GM19025 (cell line): ENCODE measurements around the gene CTBP2.

Experiments used
- ATAC-seq: cut with Tn5 transposase; IDR thresholded peaks from one replicate; pipeline ENCODE4 v1.9.1; 2021; ENCODE audit warnings: mild to moderate bottlenecking, low read depth, moderate library complexity; ENCODE audit not compliant: unreplicated experiment

Gene CTBP2

DNA sequence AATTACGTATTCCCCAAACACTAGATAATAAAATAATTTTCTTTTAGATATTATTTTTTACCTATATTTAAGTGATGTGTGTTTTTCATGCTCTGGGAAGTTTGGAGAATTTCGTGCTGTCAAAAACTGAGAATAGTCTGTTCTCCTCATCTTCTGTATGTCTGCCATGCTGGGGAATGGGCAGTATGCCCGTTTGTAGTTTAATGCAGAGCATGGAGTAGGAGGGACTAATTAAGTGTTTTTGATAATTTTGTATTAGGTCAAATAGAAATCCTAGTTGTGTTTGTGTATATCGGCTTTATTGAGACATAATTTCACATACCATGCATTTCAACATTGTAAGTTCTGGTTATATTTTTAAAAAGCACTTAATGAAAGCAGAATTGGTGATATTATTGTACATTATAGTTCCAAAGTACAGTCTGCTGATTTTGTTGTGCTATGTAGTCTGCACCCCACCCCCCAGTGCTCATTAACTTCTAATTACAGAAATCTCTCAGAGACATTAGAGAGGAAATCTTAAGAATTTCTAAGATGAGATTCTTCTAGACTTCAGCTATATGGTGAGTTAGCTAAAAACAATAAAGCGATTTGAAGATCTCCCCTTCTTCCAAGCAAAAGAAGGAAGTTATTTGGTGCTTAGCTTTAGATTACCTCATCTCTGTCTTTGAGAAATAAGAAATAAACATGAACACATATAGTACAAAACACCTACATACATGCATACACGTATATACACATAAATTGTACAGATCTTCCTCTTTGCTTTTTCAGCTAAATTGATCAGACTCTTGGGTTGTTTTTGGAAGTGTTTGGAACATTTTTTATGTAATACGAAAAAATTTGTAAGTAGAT lies 196.3 kb downstream of the CTBP2 start:
- ATAC-seq, result no peak

DNA sequence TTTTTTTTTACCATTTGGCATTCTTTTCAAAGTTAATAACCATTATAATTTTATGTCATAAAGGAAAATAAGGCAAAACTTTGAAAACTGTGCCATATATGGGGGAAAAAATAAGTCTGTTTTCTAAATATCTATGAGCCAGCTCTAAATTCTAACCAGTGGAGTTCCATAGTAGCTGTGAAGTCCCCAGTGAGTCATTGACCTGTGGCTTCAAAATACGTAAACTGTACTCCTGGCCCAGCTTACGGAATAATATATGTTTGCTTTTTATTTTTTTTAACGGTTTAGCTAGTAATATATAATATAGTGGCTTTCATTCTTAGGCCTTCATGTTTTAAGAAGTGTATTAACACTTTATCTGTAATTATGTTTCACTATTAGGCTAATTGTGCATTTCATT lies 197.9 kb downstream of the CTBP2 start:
- no peak for ATAC-seq

DNA sequence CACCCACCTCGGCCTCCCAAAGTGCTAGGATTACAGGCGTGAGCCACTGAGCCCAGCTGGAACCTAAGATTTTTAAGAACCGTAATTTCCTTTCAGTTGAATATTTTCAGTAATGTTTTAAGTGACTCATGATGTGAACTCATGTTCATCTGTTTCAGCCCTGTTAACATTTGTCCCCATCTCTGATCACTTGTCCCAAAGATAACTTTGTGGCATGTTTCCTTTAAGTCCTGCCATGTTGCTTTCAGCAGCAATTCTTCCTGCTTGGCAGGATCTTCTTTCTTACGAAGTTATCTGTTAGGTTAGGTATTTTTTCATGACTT lies 199.2 kb downstream of the CTBP2 start:
- ATAC-seq, result no peak

DNA sequence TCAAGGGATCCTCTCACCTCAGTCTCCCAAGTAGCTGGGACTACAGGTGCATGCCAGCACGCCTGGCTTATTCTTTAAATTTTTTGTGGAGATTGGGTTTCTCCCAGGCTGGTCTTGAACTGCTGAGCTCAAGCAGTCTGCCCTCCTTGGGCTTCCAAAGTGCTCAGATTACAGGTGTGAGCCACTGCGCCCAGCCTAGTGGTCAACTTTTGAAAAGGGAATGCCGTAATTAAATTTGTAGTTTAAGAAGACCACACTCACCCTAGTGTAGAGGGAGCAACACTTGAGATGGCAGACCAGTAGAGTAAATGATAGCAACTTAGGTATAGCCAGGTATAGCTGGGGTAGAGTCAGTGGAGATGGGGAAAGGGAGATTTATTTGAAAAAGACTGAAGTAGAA lies 200.8 kb downstream of the CTBP2 start:
- no peak for ATAC-seq

DNA sequence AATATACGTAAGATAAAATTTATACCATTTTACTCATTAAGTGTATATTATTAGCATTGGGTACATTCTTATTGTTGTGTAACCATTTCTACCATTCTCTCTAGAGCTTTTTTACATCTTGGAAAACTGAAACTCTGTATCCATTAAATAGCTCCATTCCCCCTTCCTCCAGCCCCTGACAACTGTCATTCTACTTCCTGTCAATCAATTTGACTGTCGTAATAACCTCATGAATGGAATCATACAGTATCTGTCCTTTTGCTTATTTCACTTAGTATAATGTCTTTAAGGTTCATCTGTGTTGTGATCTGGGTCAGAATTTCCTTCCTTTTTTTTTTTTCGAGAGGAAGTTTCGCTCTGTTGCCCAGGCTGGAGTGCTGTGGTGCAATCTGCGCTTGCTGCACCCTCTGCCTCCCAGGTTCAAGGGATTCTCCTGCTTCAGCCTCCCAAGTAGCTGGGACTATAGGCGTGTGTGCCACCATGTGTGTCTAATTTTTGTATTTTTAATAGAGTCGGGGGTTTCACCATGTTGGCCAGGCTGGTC lies 202.9 kb downstream of the CTBP2 start:
- ATAC-seq, result no peak

DNA sequence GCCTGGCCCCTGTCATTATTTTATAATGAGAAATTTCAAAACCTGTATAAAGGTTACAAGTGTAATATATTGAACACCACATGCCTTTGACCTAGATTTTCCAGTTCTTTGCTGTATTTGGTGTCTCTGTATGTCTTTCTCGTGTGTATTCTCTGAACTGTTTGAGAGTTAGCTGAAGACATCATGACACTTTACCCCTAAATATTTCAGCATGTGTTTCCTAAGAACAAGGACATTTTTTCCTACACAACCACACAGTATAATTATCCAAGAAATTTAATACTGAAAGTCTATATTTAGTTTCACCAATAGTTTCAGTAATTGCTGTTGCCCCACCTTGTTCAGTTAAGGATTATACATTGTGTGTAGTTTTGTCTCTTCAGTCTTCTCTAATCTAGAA lies 203.6 kb downstream of the CTBP2 start:
- no peak for ATAC-seq

DNA sequence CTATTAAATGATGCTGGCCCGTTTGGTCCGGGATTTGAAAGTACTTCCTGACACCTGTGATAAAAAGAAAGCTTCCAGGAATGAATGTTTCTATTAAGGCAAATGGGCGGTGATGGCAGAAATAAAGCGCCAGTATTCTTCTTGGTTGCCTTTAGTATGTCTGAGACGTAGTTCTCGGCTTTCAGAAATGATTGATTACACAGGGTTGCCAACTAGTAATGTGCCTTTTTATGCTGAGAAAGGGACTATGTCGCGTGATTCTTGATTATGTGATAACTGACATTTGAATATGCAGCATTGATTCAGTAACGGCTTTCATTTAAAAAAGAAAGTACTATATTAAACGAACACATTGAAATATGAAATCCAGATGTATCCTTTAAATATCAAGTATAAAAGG lies 204.5 kb downstream of the CTBP2 start:
- no peak for ATAC-seq

DNA sequence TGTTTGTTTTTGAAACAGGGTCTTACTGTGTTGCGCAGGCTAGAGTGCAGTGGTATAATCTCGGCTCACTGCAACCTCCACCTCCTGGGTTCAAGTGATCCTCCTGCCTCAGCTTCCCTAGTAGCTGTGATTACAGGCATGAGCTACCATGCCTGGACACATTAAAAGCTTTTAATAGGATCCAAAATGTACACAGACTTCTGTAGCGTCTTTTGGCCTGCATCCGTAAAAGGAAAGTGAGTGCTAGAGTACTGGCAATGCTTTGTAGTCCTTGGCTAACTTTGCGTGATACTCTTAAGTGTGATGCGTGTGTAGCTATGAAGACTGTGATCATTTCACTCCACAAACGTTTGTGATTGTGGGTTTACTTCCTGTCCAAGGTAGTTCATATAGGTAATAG lies 205.1 kb downstream of the CTBP2 start:
- no peak for ATAC-seq

DNA sequence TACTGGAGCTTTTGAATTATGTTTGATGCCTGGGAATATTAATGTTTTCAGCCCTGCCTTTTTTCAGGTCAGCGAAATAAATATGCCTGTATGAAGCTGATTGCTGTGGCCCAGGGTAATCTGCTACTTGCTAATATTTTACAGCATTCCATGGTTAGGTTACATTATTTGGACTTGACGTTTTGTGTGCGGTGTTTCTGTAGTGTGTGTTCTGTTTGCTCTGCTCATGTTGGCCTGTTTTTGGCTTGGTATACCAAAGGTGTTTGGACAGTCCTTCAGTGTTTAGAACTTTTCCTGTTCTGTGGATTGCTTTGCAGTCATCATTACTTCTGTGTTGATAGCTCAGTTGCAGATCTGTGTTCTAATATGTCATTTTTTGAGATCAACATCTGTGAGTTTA lies 206.9 kb downstream of the CTBP2 start:
- no peak for ATAC-seq

DNA sequence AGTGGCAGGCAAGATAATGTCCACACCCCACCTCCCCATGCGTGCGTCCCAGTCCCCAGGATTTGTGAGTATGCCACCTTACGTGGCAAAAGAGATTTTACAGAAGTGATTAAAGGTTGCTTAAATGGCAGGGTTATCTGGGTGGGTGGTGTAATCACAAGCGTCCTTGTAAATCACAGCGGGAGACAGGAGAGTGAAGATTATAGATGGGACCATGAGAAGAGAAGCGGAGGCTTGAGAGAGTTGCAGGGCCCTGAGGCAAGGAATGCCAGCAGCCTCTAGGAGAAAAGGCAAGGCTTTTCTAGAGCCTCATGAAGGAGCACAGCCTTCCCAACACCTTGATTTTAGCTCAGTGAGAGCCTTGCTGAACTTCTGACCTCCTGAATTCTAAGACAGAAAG lies 208.2 kb downstream of the CTBP2 start:
- no peak for ATAC-seq

DNA sequence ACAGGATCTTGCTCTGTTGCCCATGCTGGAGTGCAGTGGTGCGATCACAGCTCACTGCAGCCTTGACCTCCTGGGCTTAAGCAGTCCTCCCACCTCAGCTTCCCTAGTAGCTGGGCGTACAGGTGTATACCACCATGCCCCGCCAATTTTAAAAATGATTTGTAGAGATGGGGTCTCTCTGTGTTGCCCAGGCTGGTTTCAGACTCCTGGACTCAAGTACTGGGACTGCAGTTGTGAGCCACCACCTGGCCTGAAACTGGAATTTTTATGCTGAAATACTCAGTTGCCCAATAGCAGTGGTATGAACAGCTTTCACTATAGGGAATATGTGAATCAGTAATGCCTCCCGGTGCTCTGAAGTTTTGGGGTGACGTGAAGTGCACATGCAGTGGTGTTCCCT lies 210.8 kb downstream of the CTBP2 start:
- no peak for ATAC-seq

DNA sequence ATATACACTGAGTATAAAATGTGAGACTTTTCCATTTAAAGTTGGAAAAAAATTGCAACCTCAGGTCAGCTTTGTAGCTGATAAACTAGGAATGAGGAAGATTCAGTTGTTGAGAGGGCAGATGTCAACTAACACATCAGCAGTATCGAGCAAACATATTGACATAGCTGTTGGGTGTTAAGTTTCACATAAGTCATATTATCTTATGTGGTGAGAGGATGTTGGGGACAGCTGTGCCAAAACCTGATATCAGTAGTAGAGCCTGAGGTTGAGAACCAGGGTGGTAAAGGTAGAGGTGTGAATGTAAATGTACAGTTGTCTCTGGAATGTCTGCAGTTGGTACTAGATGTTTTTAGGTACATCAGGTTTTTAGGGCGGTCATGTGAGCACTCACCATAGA lies 213.4 kb downstream of the CTBP2 start:
- no peak for ATAC-seq

DNA sequence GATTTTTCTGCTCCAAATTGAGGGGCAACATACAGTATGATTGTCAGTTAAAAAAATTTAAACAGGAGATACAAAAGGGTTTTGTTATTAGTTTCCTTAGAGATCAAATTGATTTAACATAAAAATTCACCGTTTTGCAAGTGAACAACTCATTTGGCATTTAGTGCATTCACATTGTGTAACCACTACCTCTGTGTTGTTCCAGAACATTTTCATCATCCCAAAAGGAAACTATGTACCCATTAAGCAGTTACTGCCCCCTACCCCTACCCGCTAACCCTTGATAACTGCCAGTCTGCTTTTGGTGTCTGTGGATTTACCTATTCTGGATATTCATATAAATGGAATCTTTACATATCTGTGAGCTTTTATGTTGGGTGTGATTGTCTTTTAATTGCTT lies 215.4 kb downstream of the CTBP2 start:
- no peak for ATAC-seq

DNA sequence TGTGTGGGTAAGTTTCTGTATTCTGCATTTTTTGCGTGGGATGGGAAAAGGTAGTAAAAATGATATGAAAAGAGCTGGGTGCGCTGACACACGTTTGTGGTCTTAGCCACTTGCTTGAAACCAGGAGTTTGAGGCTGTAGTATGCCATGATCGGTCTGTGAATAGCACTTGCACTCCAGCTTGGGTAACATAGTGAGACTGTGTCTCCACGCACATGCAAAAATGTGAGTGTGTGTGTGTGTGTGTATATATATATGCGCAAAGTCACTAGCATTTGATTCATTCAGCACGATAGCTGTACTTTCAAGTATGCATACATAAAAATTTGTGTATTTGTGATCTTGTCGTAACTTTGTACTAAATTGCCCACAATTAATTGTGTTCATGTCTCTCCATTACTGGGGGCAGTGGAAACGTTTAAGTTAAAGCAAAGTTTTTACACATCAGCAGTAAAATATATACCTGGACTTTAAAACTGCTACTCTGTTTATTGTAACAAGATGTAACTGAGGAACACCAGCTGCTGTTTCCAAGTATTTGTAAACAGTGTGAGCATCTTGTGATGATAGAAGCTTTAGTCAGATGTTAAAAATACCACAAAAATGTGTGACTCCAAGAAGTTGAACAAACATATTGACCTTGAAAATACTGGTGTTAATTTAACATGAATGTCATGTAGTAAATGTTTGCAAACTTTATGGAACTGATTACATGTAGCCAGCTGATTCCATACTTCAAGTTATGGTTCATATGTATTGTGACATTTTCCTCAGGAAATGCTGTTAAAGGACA lies 216.9 kb downstream of the CTBP2 start:
- ATAC-seq, result no peak

DNA sequence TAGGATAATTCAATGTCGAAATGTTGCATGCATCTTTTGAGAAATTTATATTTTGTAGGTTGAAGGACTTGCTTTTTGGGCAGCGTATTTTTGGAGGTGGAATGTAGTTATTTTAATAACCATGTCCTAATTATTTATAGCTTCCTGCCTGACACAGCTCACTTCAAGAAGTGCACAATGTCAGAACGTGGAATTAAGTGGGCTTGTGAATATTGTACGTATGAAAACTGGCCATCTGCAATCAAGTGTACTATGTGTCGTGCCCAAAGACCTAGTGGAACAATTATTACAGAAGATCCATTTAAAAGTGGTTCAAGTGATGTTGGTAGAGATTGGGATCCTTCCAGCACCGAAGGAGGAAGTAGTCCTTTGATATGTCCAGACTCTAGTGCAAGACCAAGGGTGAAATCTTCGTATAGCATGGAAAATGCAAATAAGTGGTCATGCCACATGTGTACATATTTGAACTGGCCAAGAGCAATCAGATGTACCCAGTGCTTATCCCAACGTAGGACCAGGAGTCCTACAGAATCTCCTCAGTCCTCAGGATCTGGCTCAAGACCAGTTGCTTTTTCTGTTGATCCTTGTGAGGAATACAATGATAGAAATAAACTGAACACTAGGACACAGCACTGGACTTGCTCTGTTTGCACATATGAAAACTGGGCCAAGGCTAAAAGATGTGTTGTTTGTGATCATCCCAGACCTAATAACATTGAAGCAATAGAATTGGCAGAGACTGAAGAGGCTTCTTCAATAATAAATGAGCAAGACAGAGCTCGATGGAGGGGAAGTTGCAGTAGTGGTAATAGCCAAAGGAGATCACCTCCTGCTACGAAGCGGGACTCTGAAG lies 217.8 kb downstream of the CTBP2 start:
- no peak for ATAC-seq

DNA sequence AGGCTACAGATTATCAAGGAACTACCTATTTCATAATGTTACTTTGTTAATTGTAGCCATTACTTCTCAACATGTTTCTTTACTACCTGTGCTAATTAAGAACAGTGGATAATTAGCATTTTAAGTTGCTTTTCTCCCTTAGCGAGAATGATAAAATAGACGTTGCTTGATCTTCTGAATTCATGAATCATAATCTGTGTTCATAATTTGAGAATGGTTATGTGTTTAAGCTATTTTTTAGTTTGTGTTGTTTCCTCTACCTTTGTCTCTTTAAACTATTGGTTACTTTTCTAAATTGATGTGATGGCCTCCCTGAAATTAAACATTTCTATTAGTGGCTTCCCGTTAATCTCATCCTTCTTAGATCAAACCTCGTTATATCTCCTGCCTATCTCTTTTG lies 218.5 kb downstream of the CTBP2 start, which contains the start of gene ZRANB1:
Gene ZRANB1, plus strand, starts transcription at position 301 of the 400 bp plus-strand sequence. CDS start 371 bp downstream, outside the sequence.
- no peak for ATAC-seq

DNA sequence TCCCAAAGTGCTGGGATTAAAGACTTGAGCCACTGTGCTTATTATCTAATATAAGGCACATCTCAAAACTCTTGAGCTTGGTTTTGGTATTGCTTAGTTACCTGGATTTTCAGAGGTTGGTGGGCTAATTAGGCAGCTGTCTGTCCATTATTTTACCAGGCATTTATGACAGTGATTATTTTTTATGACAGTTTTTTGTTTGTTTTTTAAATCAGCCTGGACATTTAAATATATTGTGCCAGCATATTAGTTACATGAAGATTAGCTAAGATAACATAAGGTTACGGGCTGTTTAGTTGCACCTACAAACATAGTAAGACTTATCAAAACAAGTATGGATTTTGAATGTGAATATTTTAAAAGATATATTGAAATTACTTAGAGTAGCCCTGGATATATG lies 221.1 kb downstream of the CTBP2 start:
- ATAC-seq, result no peak

DNA sequence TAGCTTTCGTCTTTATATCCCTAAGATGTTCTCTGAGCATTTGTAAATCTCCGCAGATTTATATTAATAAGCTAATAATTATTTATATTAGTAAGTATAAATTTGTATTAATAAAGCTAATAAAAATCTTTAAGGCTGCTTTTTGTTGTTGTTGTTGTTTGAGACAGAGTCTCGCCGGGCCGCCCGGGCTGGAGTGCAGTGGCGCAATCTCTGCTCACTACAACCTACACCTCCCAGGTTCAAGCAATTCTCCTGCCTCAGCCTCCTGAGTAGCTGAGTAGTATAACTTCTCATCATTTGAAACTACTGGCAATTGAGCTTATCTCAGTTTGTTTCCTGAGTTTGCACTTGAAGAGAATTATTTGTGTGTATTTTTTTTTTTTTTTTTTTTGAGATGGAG lies 223.6 kb downstream of the CTBP2 start:
- ATAC-seq, result no peak

DNA sequence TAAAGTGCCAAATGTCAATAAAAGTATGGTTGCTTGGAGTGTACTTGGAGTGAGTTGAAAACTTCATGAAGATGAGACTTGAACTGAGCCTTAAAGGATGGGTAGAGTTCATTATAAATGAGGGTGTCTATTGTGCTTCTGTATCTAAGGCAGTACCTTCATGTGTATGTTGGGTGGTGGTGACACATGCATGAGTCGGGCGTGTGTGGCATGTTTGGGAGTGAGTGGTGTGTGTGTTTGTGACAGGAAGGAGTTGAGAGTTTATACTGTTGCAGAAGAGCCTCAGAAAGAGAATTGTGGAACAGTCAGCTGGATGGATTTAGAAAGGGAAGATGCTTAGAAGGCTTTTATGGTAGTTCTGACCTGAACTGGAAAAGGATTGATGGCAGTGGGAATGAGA lies 224.4 kb downstream of the CTBP2 start:
- no peak for ATAC-seq
